SU-DHL-6 (cell line): ENCODE measurements around the gene RPGR.

Source experiments
- H2AFZ ChIP-seq: fragments of 200-600 bp; sonication (generic); 2 replicates; pipeline ENCODE4 v1.6.1; 2014; ENCODE audit warnings: low read depth, mild to moderate bottlenecking, moderate library complexity, mixed read lengths, antibody characterized with exemption, low read length; ENCODE audit not compliant: severe bottlenecking
- H3F3A ChIP-seq: fragments of 200-600 bp; shearing (Covaris generic); 2 replicates; pipeline ENCODE4 v1.6.0; 2016; ENCODE audit warnings: antibody characterized with exemption, mild to moderate bottlenecking; ENCODE audit not compliant: insufficient read depth
- H3K27ac ChIP-seq: fragments of 200-600 bp; sonication (generic); 2 replicates; pipeline ENCODE4 v1.5.1; 2016; ENCODE audit warnings: low read depth, mild to moderate bottlenecking, low read length, moderate library complexity, mixed read lengths
- H3K27me3 ChIP-seq: fragments of 200-600 bp; sonication (generic), shearing (Covaris generic); 2 replicates; pipeline ENCODE4 v1.6.0; 2014; ENCODE audit warnings: mild to moderate bottlenecking, low read length
- H3K36me3 ChIP-seq: fragments of 200-600 bp; sonication (generic); 2 replicates; pipeline ENCODE4 v1.6.1; 2014; ENCODE audit warnings: mild to moderate bottlenecking, low read length, mixed read lengths
- H3K4me2 ChIP-seq: fragments of 300-600, 200-600 bp; shearing (Covaris generic), sonication (generic); 2 replicates; pipeline ENCODE4 v1.6.0; 2014; ENCODE audit warnings: low read length, low read depth, mild to moderate bottlenecking; ENCODE audit not compliant: poor library complexity, severe bottlenecking
- H3K4me3 ChIP-seq: fragments of 200-600 bp; sonication (generic); 2 replicates; pipeline ENCODE4 v1.5.1; 2014; ENCODE audit warnings: antibody characterized with exemption, low read length, mild to moderate bottlenecking, mixed read lengths; ENCODE audit not compliant: insufficient read depth, poor library complexity, severe bottlenecking
- H3K79me2 ChIP-seq: fragments of 200-600 bp; sonication (generic); 2 replicates; pipeline ENCODE4 v1.6.1; 2014; ENCODE audit warnings: mild to moderate bottlenecking, low read length, moderate library complexity; ENCODE audit not compliant: insufficient read depth
- H3K9ac ChIP-seq: fragments of 200-600 bp; sonication (generic); 2 replicates; pipeline ENCODE4 v1.7.0; 2014; ENCODE audit warnings: mild to moderate bottlenecking, low read length
- H3K9me2 ChIP-seq: fragments of 200-600 bp; sonication (generic); replicated peaks from 2 replicates; pipeline ENCODE4 v1.6.1; 2014; ENCODE audit warnings: low read length; ENCODE audit not compliant: insufficient read depth
- H3K9me3 ChIP-seq: fragments of 200-600 bp; sonication (generic); 2 replicates; pipeline ENCODE4 v1.6.1; 2014; ENCODE audit warnings: low read length, mixed read lengths; ENCODE audit not compliant: insufficient read depth
- H4K20me1 ChIP-seq: fragments of 200-600 bp; sonication (generic); 2 replicates; pipeline ENCODE4 v1.6.1; 2014; ENCODE audit warnings: low read depth, mild to moderate bottlenecking, antibody characterized with exemption, low read length, moderate library complexity, mixed read lengths
- CTCF ChIP-seq: fragments of 200-600 bp; sonication (generic); IDR thresholded peaks from one replicate; pipeline ENCODE4 v1.5.1; 2017; ENCODE audit warnings: antibody characterized with exemption, mild to moderate bottlenecking, low read length, moderate library complexity; ENCODE audit not compliant: insufficient read depth, poor library complexity, severe bottlenecking
- EZH2phosphoT487 ChIP-seq: fragments of 200-600 bp; sonication (generic), shearing (Covaris generic); conservative IDR thresholded peaks from 2 replicates; pipeline ENCODE4 v1.6.1; 2018; ENCODE audit warnings: mild to moderate bottlenecking, antibody characterized with exemption, low read length, moderate library complexity, mixed read lengths

Gene RPGR

GRCh38 chrX:38341442-38341841 lies 14.1 kb upstream of the RPGR start:
- Histone ChIP-seq H3F3A (no peaks in the 10 kb centered on the region), H3K9me3 (no peaks in the 10 kb centered on the region), H3K36me3 (no peaks in the 10 kb centered on the region), H2AFZ (no peak overlapping the region), H3K27me3 (no peaks in the 10 kb centered on the region), H3K9me2 (no peaks in the 10 kb centered on the region), H3K4me3 (no peak overlapping the region), H3K4me2 (no peak overlapping the region), H4K20me1 (no peaks in the 10 kb centered on the region), H3K9ac (no peak overlapping the region), H3K79me2 (no peaks in the 10 kb centered on the region), H3K27ac (no peak overlapping the region)
- TF ChIP-seq CTCF = no peak
- no peak for TF ChIP-seq EZH2phosphoT487

- Histone ChIP-seq H3K27ac (no peak overlapping the region), H3K4me3 (no peak overlapping the region), H4K20me1 (no peaks in the 10 kb centered on the region), H3K36me3 (no peaks in the 10 kb centered on the region), H3K79me2 (no peaks in the 10 kb centered on the region), H3K27me3 (no peaks in the 10 kb centered on the region), H2AFZ (no peak overlapping the region), H3K9me2 (no peaks in the 10 kb centered on the region), H3K4me2 (no peak overlapping the region), H3K9ac (no peak overlapping the region), H3F3A (no peaks in the 10 kb centered on the region), H3K9me3 (no peaks in the 10 kb centered on the region)
- TF ChIP-seq CTCF = no peak
- TF ChIP-seq EZH2phosphoT487 = no peak
These were observed 9.4 kb upstream of the RPGR start for GRCh38 chrX:38336538-38337240.

- Histone ChIP-seq H4K20me1 (no peaks in the 10 kb centered on the region), H3K27me3 (no peaks in the 10 kb centered on the region), H3K4me2 (no peak overlapping the region), H3K9me2 (no peaks in the 10 kb centered on the region), H3K4me3 (no peak overlapping the region), H3K27ac (no peak overlapping the region), H3K79me2 (no peaks in the 10 kb centered on the region), H2AFZ (no peak overlapping the region), H3K9me3 (no peaks in the 10 kb centered on the region), H3K36me3 (no peaks in the 10 kb centered on the region), H3K9ac (no peak overlapping the region), H3F3A (no peaks in the 10 kb centered on the region)
- TF ChIP-seq EZH2phosphoT487 (no peak), CTCF (no peak)
These were observed 8.1 kb upstream of the RPGR start for GRCh38 chrX:38335382-38335781.
